NCI-H2171 (cell line): ENCODE results near the gene MRPL39.

Experiments used
- DNase-seq: peaks from one replicate; lab custom pipeline; 2025; lab: John Stamatoyannopoulos, UW

Gene MRPL39

DNA sequence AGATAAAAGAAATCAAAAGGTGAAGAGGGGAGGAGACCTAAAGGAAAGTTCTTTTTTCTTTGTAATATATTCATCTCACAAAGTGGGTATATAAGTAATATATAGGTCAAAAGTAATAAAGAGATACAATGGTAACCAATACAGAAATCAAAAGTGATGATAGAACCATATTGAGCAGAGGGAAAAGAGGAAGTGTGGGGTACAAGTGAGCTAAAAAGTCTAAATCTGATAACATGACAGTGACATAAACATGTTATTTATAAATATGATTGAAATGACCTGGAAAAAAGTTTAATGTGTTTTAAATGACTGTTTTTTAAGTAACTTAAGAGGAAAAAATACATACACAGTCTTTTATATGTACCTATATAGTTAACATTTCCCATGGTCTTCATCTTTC lies 70.5 kb downstream of the MRPL39 start:
- DNase-seq: no peak

GRCh38 chr21:25535849-25536248 lies 71.4 kb downstream of the MRPL39 start:
- no peak for DNase-seq
